GM12891 (cell line): ENCODE results near the gene TTYH1.

Experiments
- POLR2A ChIP-seq: IDR thresholded peaks from 2 replicates; pipeline ENCODE4 v1.6.1; 2011; ENCODE audit warnings: low read depth, low read length, control low read depth
- POLR2AphosphoS5 ChIP-seq: IDR thresholded peaks from 2 replicates; pipeline ENCODE4 v1.6.1; 2011; ENCODE audit warnings: low read depth, low read length, control low read depth
- TAF1 ChIP-seq: IDR thresholded peaks from 2 replicates; pipeline ENCODE4 v1.6.1; 2011; ENCODE audit warnings: low read depth, low read length, control low read depth

DNA sequence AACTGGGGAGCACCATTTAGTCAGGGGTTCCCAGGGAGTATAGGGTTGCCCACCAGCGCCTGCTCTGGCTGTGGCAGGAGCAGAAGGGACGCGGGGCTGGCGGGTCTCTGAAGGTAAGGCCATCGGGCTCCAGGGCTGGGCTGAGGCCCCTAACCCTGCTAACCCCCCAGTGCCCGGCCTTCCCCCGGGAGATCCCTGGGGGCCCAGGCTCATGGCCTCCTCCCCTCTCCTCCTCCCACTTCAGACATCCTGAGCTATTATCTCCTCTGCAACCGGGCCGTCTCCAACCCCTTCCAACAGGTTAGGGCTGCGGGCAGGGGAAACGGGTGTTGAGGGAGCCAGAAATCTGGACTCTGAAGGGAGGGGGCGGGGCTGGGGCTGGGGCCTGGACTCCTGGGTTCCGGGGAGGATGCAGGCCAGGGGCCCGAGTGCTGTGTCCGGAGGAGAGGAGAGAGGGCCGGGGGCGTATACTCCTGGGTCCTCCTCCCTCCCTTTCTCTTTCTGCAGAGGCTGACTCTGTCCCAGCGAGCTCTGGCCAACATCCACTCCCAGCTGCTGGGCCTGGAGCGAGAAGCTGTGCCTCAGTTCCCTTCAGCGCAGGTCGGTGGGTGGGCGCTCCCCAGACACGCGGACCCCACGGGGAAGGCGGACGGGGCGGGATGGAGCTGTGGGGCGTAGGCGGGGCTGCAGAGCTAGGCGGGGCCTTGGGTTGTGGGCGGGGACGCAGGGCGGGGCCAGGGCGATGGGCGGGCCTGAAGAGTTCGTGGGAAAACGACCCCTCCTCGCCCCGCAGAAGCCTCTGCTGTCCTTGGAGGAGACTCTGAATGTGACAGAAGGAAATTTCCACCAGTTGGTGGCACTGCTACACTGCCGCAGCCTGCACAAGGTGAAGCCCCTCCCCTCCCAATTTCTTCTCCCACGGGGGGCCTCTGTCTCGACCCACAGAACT lies 15.3 kb downstream of the TTYH1 start:
- TF ChIP-seq POLR2A (no peak), TAF1 (no peak), POLR2AphosphoS5 (no peak)
